ENCODE results near the gene KDM3B. TPM values are rescaled to one million over a fixed set of nuclear protein-coding genes. Genes with fewer than 3 reads are reported as not detected.

The KDM3B gene
- total and polyA plus RNA-seq, 2 of the 8 experiments (the other 6 are each of a cell fraction or from before 2014, with no cell fraction given): 27.1 to 78.1 TPM

DNA sequence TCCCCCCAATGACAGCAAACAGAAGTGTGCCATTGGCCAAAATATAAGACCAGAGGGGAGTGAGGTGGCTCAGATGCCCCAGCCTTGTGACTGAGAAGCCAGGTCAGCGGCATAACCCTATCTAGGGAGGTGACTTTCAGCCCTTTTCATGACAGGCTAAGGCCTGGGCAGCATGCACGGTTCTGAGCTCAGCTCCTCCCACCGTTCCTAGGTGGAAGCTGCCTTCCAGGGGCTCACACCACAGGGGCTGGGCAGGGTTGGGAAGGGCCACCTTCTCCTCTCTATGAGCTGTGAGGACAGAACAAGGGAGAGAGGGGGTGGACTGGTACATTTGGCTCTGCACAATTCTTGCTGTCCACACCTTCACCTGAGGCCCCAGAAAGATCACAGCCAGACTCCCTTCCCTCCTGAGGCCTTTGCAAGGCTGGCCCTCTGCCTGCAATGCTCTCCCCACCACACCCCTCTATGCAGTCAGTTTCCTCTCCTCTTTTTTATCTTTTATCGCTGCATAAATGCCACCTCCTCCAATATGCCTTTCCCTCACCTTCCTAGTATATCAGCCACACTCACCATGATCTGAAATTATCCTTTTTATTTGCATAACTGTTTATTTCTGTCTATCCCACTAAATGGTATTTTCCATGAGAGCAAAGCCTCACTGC, 107.7 kb downstream of the KDM3B start:
- H4K5ac ChIP-seq (ENCODE audit: insufficient read length, low read depth, low read length): no peak overlapping the region
- no peak overlapping the region for H2BK20ac ChIP-seq (ENCODE audit: low read length)
- no peak overlapping the region for H3K18ac ChIP-seq (ENCODE audit: extremely low read depth, low read length)
- ChIA-PET POLR2A (ENCODE audit: partially characterized antibody) (interaction anchor here (1.1 to 15.1 kb wide), 4 partner anchors 10 to 83 kb away, joined by 3 to 294 read pairs (median 12); partner anchors contain the start of gene ETF1), CTCF (ENCODE audit: partially characterized antibody) (interaction anchor here (0.5 to 24.9 kb wide), 4 partner anchors 10 to 561 kb away, joined by 3 to 532 read pairs (median 109); no protein-coding TSS in a partner anchor)
- H3K14ac ChIP-seq (ENCODE audit: insufficient read length): no peak overlapping the region
- H3K9me3 ChIP-seq (ENCODE audit: insufficient read depth in 2 of 2, low read depth in 1 of 2, low read length in 1 of 2): no peaks in the 10 kb centered on the region
- H3K79me1 ChIP-seq (ENCODE audit: low read depth, low read length): no peaks in the 10 kb centered on the region
- H2AK5ac ChIP-seq (ENCODE audit: low read depth, low read length): no peak overlapping the region
- H3K79me2 ChIP-seq (ENCODE audit: control insufficient read depth in 1 of 2, insufficient read depth in 2 of 2, low read length in 2 of 2): no peaks in the 10 kb centered on the region
- no peak overlapping the region for H3K27ac ChIP-seq (ENCODE audit: low read depth, low read length)
- no peak for DNase-seq (ENCODE audit: low read depth in 1 of 2, low spot score in 2 of 2)
- H3K4me1 ChIP-seq (replicated peaks in 1 of 4; ENCODE audit: control insufficient read depth in 3 of 4, insufficient read depth in 4 of 4, low read length in 3 of 4): peaks cover under 1 to 13% (median 2%) of the 10 kb centered on the region in 4 experiments; a peak in 5 of 7 replicates
- H2BK15ac ChIP-seq (ENCODE audit: low read length): no peak overlapping the region
- no peak overlapping the region for H3K9ac ChIP-seq (replicated peaks in 1 of 4; ENCODE audit: extremely low read depth in 1 of 4, low read depth in 3 of 4, low read length in 3 of 4)
- TF ChIP-seq POLR2A (IDR thresholded peaks at IDR 0.05; ENCODE audit: control extremely low read depth in 1 of 2, low read depth in 2 of 2, low read length in 2 of 2) (peak in 1 of 2 experiments; percentile 17; a peak in 1 of 3 replicates), CREB1 (IDR thresholded peaks at IDR 0.05) (no peak)
- H3K56ac ChIP-seq (replicated peaks; ENCODE audit: insufficient read length, low read depth, low read length): no peak overlapping the region
- H2BK12ac ChIP-seq (ENCODE audit: low read depth, low read length): no peak overlapping the region
- H3K4me3 ChIP-seq (ENCODE audit: extremely low read depth in 1 of 4, insufficient read depth in 2 of 4, low read depth in 3 of 4, low read length in 4 of 4): no peak overlapping the region
- no peak overlapping the region for H2AFZ ChIP-seq (ENCODE audit: low read length)
- no peaks in the 10 kb centered on the region for H4K20me1 ChIP-seq (replicated peaks in 1 of 2; ENCODE audit: control insufficient read depth in 1 of 2, insufficient read depth in 2 of 2, low read length in 2 of 2)
- FAIRE-seq: no peak
- 71% methylated on average over 3 of the region's 4 CpGs; no CpG with 5 or more reads in 1 of the 2 experiments for WGBS, 2 experiments (ENCODE audit: extremely low coverage in 1 of 2, insufficient coverage in 1 of 2, insufficient read length in 1 of 2, insufficient replicate concordance in 2 of 2, low coverage in 1 of 2, low lambda C conversion rate in 2 of 2, missing lambda C conversion rate in 1 of 2)
- peak overlapping the region; percentile 26; the same call in 1 of the 2 replicates for H4K8ac ChIP-seq (ENCODE audit: extremely low read depth, insufficient read depth, low read length)
- H2BK120ac ChIP-seq (replicated peaks; ENCODE audit: low read depth, low read length): no peak overlapping the region
- H3K4ac ChIP-seq (replicated peaks; ENCODE audit: insufficient read length, low read depth, low read length): no peak overlapping the region
- H2BK5ac ChIP-seq (ENCODE audit: low read depth, low read length): no peak overlapping the region
- H3K27me3 ChIP-seq (replicated peaks in 1 of 4; ENCODE audit: control insufficient read depth in 3 of 4, extremely low read depth in 1 of 4, insufficient read depth in 3 of 4, low read length in 3 of 4): no peaks in the 10 kb centered on the region
- H3K4me2 ChIP-seq (ENCODE audit: insufficient read depth in 1 of 2, low read depth in 2 of 2, low read length in 2 of 2): no peak overlapping the region
- no peak overlapping the region for H3K23ac ChIP-seq (ENCODE audit: insufficient read length)
- peaks cover 8% of the 10 kb centered on the region for H3K23me2 ChIP-seq (ENCODE audit: low read depth, low read length)
- no peak overlapping the region for H4K91ac ChIP-seq (replicated peaks; ENCODE audit: insufficient read length, low read length)
- H3K36me3 ChIP-seq (ENCODE audit: control insufficient read depth in 2 of 4, insufficient read depth in 4 of 4, low read length in 3 of 4): no peaks in the 10 kb centered on the region

Measured in H1 (cell line).